HG03280 (cell line): ENCODE data around the gene ASAP2.

Experiments used
- ATAC-seq: cut with Tn5 transposase; IDR thresholded peaks from one replicate; pipeline ENCODE4 v1.9.1; 2021; ENCODE audit warnings: mild to moderate bottlenecking, moderate library complexity; ENCODE audit not compliant: unreplicated experiment

ASAP2 gene

GRCh38 chr2:9179572-9180201 lies 26.9 kb upstream of the ASAP2 start:
- no peak for ATAC-seq

- ATAC-seq, result no peak
Measured at GRCh38 chr2:9184361-9184760, 22.3 kb upstream of the ASAP2 start.

GRCh38 chr2:9187620-9188214 lies 18.9 kb upstream of the ASAP2 start:
- ATAC-seq, result no peak

- no peak for ATAC-seq
Measured at GRCh38 chr2:9188823-9189222, 17.8 kb upstream of the ASAP2 start.

- no peak for ATAC-seq
Measured at GRCh38 chr2:9189901-9190300, 16.7 kb upstream of the ASAP2 start.

GRCh38 chr2:9191041-9191481 lies 15.6 kb upstream of the ASAP2 start:
- no peak for ATAC-seq

GRCh38 chr2:9192712-9193111 lies 13.9 kb upstream of the ASAP2 start:
- no peak for ATAC-seq

GRCh38 chr2:9194352-9194751 lies 12.3 kb upstream of the ASAP2 start:
- ATAC-seq, result no peak

GRCh38 chr2:9196637-9197036 lies 10.0 kb upstream of the ASAP2 start:
- ATAC-seq, result no peak

- ATAC-seq, result no peak
Measured at GRCh38 chr2:9197916-9198315, 8.7 kb upstream of the ASAP2 start.

- no peak for ATAC-seq
Measured at GRCh38 chr2:9199716-9200632, 6.6 kb upstream of the ASAP2 start.

GRCh38 chr2:9200633-9201015 lies 6.0 kb upstream of the ASAP2 start:
- ATAC-seq, result no peak

- ATAC-seq, result no peak
Measured at GRCh38 chr2:9201185-9201891, 5.3 kb upstream of the ASAP2 start.

- ATAC-seq, result no peak
Measured at GRCh38 chr2:9203006-9203405, 3.6 kb upstream of the ASAP2 start.

GRCh38 chr2:9203876-9204275 lies 2.7 kb upstream of the ASAP2 start:
- ATAC-seq, result no peak

- no peak for ATAC-seq
Measured at GRCh38 chr2:9204939-9205338, 1.7 kb upstream of the ASAP2 start.

- ATAC-seq, result no peak
Measured at GRCh38 chr2:9205486-9205885, 1.1 kb upstream of the ASAP2 start.

GRCh38 chr2:9206991-9207640 lies 504 bp downstream of the ASAP2 start:
- peak; percentile 22 for ATAC-seq

GRCh38 chr2:9207641-9208311 lies 1.2 kb downstream of the ASAP2 start:
- no peak for ATAC-seq

GRCh38 chr2:9208875-9209274 lies 2.3 kb downstream of the ASAP2 start:
- no peak for ATAC-seq
